GM08714 (cell line): ENCODE results near the gene AGAP1.
"Not testable (repeated sequence)": the region's sequence is repeated elsewhere in the genome, so short reads cannot be mapped to it uniquely, and the experiment has no call there.

ENCODE experiments used
- H3K4me3 ChIP-seq: fragments of 200-500 bp; sonication (Bioruptor generic); 2 replicates; pipeline ENCODE4 v1.5.1; 2014; ENCODE audit warnings: mild to moderate bottlenecking, low read length, inconsistent platforms
- ZNF274 ChIP-seq: IDR thresholded peaks from 2 replicates; pipeline ENCODE4 v1.6.1; 2012; ENCODE audit warnings: mild to moderate bottlenecking, low read depth, low read length

Gene AGAP1

GRCh38 chr2:236086403-236086970 is 592.6 kb downstream of the AGAP1 start:
- no peak overlapping the region for H3K4me3 ChIP-seq
- no peak for TF ChIP-seq ZNF274

GRCh38 chr2:236086971-236087465 is 593.2 kb downstream of the AGAP1 start:
- no peak for TF ChIP-seq ZNF274
- no peak overlapping the region for H3K4me3 ChIP-seq

- no peak for TF ChIP-seq ZNF274
- no peak overlapping the region for H3K4me3 ChIP-seq
These were observed 594.7 kb downstream of the AGAP1 start for GRCh38 chr2:236088368-236089057.

GRCh38 chr2:236089271-236090026 is 595.6 kb downstream of the AGAP1 start:
- TF ChIP-seq ZNF274: no peak
- no peak overlapping the region for H3K4me3 ChIP-seq

GRCh38 chr2:236090027-236090382 is 596.2 kb downstream of the AGAP1 start:
- H3K4me3 ChIP-seq: no peak overlapping the region

GRCh38 chr2:236090826-236091225 is 597.0 kb downstream of the AGAP1 start:
- H3K4me3 ChIP-seq: not testable (repeated sequence)

More at GRCh38 chr2:236090027-236090382, 596.2 kb downstream of the AGAP1 start:
- no peak for TF ChIP-seq ZNF274

GRCh38 chr2:236092714-236093113 is 598.9 kb downstream of the AGAP1 start:
- no peak for TF ChIP-seq ZNF274
- H3K4me3 ChIP-seq: no peak overlapping the region

GRCh38 chr2:236093134-236093533 is 599.3 kb downstream of the AGAP1 start:
- TF ChIP-seq ZNF274: no peak
- no peak overlapping the region for H3K4me3 ChIP-seq

- no peak overlapping the region for H3K4me3 ChIP-seq
- TF ChIP-seq ZNF274: no peak
These were observed 601.7 kb downstream of the AGAP1 start for GRCh38 chr2:236095504-236095903.

- no peak for TF ChIP-seq ZNF274
- H3K4me3 ChIP-seq: no peak overlapping the region
These were observed 607.6 kb downstream of the AGAP1 start for GRCh38 chr2:236101311-236101950.

GRCh38 chr2:236102971-236103370 is 609.1 kb downstream of the AGAP1 start:
- no peak overlapping the region for H3K4me3 ChIP-seq
- no peak for TF ChIP-seq ZNF274

- no peak for TF ChIP-seq ZNF274
- no peak overlapping the region for H3K4me3 ChIP-seq
These were observed 610.1 kb downstream of the AGAP1 start for GRCh38 chr2:236103981-236104380.

GRCh38 chr2:236105955-236106607 is 612.2 kb downstream of the AGAP1 start:
- TF ChIP-seq ZNF274: no peak
- no peak overlapping the region for H3K4me3 ChIP-seq

- no peak for TF ChIP-seq ZNF274
These were observed 612.9 kb downstream of the AGAP1 start for GRCh38 chr2:236106761-236107160.

More at GRCh38 chr2:236106761-236107160, 612.9 kb downstream of the AGAP1 start:
- no peak overlapping the region for H3K4me3 ChIP-seq
